ENCODE measurements around the gene SERPINA4.

DNA sequence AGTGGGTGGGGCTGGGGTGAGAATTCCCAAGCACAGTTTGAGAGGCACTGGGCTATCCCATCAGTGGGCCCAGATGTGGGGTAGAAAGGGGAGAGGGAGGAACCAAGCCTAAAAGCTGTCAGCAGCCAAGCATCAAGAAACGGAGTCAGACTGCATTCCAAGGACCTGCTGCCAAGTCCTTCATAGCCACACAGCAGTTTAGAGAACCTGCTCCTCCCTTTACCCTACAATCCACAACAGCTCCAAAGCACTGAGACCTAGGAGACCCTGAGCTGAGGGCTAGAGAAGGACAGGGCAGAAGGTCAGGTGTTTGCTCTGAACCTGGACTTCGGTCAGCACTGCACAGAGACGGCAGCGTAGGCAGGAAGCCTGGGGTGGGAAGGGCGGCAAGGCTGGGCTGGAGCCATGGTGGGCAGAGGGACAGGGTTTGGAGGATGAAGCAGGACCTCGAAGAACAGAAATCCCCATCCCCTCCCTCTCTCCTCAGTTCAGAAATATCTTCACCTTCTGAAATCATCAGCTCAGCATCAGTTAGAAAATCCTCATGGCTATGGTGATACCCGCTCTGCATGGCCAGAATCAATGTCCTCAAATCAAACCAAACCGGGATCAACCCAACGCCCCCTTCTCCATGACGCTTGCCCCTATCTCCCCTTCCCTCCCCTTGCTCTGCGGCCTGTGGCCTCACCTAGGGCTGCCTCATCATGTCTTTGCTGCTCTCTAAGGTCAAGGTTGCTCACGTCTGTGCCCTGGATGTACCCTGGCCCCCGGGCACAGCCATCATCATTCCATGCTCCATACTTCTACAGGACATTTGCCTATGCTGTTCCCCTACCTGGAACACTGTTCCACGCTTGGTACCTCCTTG, 12.9 kb upstream of the SERPINA4 start:
- no peak for TF ChIP-seq POLR2AphosphoS5 (IDR thresholded peaks at IDR 0.05)
- no peak for TF ChIP-seq TAF1 (IDR thresholded peaks at IDR 0.05; ENCODE audit: low read depth)
- TF ChIP-seq, protein P1, sequence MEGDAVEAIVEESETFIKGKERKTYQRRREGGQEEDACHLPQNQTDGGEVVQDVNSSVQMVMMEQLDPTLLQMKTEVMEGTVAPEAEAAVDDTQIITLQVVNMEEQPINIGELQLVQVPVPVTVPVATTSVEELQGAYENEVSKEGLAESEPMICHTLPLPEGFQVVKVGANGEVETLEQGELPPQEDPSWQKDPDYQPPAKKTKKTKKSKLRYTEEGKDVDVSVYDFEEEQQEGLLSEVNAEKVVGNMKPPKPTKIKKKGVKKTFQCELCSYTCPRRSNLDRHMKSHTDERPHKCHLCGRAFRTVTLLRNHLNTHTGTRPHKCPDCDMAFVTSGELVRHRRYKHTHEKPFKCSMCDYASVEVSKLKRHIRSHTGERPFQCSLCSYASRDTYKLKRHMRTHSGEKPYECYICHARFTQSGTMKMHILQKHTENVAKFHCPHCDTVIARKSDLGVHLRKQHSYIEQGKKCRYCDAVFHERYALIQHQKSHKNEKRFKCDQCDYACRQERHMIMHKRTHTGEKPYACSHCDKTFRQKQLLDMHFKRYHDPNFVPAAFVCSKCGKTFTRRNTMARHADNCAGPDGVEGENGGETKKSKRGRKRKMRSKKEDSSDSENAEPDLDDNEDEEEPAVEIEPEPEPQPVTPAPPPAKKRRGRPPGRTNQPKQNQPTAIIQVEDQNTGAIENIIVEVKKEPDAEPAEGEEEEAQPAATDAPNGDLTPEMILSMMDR (IDR thresholded peaks at IDR 0.05; ENCODE audit: poor library complexity, severe bottlenecking), result no peak
- no peak for TF ChIP-seq EP300 (conservative IDR thresholded peaks at IDR 0.05; ENCODE audit: poor library complexity, severe bottlenecking)
- TF ChIP-seq EZH2 (IDR thresholded peaks at IDR 0.05; ENCODE audit: borderline replicate concordance, insufficient read depth, low read length, poor library complexity, severe bottlenecking), result no peak
